ENCODE results near the gene EIF1AX.

- TF ChIP-seq SIN3A (IDR thresholded peaks at IDR 0.05; ENCODE audit: borderline replicate concordance, insufficient read depth, low read depth, low read length) (no peak), REST (IDR thresholded peaks at IDR 0.05; ENCODE audit: insufficient read depth in 1 of 2, low read depth in 2 of 2, low read length in 1 of 2) (no peak)
These were observed 51.8 kb downstream of the EIF1AX start for GRCh38 chrX:20089845-20090244.

Measured in Panc1 (cell line).